K562 (cell line): ENCODE data around the gene ZNF655.

Experiments used
- CEBPB ChIP-seq: fragments of 450-650 bp; IDR thresholded peaks from 2 replicates; pipeline ENCODE4 v1.6.1; 2016; ENCODE audit warnings: missing genetic modification characterization, missing compliant biosample characterization
- NFRKB ChIP-seq: fragments of 450-650 bp; IDR thresholded peaks from 2 replicates; pipeline ENCODE4 v1.6.1; 2016; ENCODE audit warnings: low read depth
- POLR2A ChIP-seq: fragments of 450-650 bp; conservative IDR thresholded peaks from 2 replicates; pipeline ENCODE4 v1.6.1; 2016
- TF ChIP-seq, protein P1 (sequence below): sonication (generic); formaldehyde crosslinking; IDR thresholded peaks from 2 replicates; pipeline ENCODE4 v1.8.0; 2022; ENCODE audit warnings: mild to moderate bottlenecking, low read depth, missing genetic modification reagents

DNA sequence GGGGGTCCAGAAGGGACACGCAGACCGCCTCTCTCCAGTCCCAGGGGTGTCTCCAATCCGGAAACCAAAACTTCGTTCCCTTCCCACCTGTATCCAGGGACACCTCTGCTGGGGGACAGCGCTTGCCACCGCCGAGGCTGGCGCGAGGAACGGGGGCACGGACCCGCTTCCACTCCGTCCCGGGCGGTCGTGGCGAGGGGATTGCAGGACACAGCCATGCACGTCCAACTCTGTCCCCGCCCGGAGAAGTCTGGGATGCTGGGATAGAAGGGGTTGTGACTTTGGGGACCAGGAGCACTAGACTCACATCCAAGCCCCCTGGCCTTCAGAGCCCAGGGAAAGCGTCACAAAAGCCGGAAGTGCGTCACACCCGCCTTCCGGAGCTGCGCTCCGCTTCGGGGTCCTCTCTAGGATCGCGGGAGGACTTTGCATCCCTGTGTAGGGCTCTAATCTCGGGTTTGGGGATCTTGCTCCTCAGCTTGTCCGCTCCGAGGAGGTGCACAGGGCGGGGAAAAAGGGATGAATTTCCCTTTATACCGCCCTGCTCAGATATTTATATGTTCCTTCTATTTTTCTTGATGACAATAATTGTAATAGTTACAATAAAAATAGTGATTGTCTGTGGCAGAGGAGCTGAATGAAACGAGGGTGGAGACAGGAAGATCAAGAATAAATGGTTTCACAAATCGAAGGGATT, 6.5 kb upstream of the ZNF655 start, which contains the start of gene FAM200A:
- TF ChIP-seq POLR2A: peak; percentile 95
- no peak for TF ChIP-seq CEBPB (tag)
- TF ChIP-seq, protein P1, sequence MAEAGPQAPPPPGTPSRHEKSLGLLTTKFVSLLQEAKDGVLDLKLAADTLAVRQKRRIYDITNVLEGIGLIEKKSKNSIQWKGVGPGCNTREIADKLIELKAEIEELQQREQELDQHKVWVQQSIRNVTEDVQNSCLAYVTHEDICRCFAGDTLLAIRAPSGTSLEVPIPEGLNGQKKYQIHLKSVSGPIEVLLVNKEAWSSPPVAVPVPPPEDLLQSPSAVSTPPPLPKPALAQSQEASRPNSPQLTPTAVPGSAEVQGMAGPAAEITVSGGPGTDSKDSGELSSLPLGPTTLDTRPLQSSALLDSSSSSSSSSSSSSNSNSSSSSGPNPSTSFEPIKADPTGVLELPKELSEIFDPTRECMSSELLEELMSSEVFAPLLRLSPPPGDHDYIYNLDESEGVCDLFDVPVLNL (CRISPR knock-in tag): peak; percentile 61
- TF ChIP-seq NFRKB: no peak
